DND-41 (cell line): ENCODE measurements around the gene HTRA3.

ENCODE experiments used
- EZH2 ChIP-seq: IDR thresholded peaks from 3 replicates; pipeline ENCODE4 v1.6.1; 2012; ENCODE audit warnings: borderline replicate concordance, low read depth, mild to moderate bottlenecking, moderate library complexity, low read length, inconsistent platforms; ENCODE audit not compliant: severe bottlenecking
- TF ChIP-seq, protein P1 (sequence below): IDR thresholded peaks from 2 replicates; pipeline ENCODE4 v1.5.1; 2012; ENCODE audit warnings: borderline replicate concordance, low read length, moderate library complexity, mild to moderate bottlenecking; ENCODE audit not compliant: poor library complexity, severe bottlenecking; ENCODE audit errors: extremely low read depth

DNA sequence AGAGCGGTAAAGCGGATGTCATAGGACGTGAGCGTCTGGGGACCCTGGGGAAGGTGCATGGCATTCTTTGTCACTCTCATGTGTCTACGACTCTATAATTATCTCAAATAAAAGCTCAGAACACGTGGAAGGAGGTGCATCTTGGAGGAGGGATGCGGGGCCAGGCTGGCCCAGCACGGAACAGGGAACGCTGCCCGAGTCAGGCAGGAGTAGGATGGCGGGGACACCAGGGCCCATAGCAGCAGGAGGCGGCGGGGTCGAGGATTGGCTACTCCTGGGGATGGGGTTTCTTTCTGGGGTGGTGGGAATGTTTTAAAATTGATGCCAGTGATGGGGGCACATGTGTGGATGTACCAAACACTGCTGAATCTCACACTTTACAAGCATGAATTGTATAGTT is 5.4 kb upstream of the HTRA3 start:
- TF ChIP-seq, protein P1, sequence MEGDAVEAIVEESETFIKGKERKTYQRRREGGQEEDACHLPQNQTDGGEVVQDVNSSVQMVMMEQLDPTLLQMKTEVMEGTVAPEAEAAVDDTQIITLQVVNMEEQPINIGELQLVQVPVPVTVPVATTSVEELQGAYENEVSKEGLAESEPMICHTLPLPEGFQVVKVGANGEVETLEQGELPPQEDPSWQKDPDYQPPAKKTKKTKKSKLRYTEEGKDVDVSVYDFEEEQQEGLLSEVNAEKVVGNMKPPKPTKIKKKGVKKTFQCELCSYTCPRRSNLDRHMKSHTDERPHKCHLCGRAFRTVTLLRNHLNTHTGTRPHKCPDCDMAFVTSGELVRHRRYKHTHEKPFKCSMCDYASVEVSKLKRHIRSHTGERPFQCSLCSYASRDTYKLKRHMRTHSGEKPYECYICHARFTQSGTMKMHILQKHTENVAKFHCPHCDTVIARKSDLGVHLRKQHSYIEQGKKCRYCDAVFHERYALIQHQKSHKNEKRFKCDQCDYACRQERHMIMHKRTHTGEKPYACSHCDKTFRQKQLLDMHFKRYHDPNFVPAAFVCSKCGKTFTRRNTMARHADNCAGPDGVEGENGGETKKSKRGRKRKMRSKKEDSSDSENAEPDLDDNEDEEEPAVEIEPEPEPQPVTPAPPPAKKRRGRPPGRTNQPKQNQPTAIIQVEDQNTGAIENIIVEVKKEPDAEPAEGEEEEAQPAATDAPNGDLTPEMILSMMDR: no peak
- no peak for TF ChIP-seq EZH2
